Stomach (tissue), 4 donors: ENCODE data around the gene VWA8.

Experiments used
- POLR2A ChIP-seq, 4 donors: fragments of 450-650 bp; IDR thresholded peaks; one replicate each; pipeline ENCODE4 v1.6.1; 2016; ENCODE audit warnings: antibody characterized with exemption in 4 of 4, control low read depth in 2 of 4, mild to moderate bottlenecking in 1 of 4, moderate library complexity in 1 of 4
- TF ChIP-seq, protein P1 (sequence below), 7 experiments: fragments of 450-650 bp in 4 of 7; fragments of 200-600 bp in 3 of 7; sonication (generic) in 3 of 7; IDR thresholded peaks; one replicate each; pipeline ENCODE4 v1.5.1; 2016 to 2019; ENCODE audit warnings: antibody characterized with exemption in 7 of 7, control low read depth in 2 of 7, mild to moderate bottlenecking in 1 of 7

DNA sequence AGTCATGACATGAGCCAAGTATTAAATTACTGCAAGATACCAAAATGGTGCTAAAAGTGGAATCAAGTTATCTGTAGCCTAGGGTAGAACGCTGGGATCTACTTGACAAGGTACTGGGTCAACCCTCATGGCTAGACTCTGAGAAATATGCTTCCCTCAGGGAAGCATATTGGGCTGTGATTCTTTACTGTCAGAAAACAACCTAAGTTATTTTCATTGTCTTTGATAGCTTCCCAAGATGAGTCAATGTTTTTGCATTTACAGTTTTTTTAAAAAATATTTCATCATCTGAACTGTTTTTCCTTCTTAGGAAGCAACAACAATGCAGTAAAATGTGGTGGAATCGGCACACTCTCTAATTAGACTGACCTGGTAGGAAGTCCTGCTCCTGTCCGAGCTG lies 285.6 kb downstream of the VWA8 start:
- TF ChIP-seq, protein P1, sequence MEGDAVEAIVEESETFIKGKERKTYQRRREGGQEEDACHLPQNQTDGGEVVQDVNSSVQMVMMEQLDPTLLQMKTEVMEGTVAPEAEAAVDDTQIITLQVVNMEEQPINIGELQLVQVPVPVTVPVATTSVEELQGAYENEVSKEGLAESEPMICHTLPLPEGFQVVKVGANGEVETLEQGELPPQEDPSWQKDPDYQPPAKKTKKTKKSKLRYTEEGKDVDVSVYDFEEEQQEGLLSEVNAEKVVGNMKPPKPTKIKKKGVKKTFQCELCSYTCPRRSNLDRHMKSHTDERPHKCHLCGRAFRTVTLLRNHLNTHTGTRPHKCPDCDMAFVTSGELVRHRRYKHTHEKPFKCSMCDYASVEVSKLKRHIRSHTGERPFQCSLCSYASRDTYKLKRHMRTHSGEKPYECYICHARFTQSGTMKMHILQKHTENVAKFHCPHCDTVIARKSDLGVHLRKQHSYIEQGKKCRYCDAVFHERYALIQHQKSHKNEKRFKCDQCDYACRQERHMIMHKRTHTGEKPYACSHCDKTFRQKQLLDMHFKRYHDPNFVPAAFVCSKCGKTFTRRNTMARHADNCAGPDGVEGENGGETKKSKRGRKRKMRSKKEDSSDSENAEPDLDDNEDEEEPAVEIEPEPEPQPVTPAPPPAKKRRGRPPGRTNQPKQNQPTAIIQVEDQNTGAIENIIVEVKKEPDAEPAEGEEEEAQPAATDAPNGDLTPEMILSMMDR (IDR thresholded peaks at IDR 0.05) = no peak
- no peak for TF ChIP-seq POLR2A (IDR thresholded peaks at IDR 0.05)
